ENCODE measurements around the gene MCAT.

Gene MCAT

DNA sequence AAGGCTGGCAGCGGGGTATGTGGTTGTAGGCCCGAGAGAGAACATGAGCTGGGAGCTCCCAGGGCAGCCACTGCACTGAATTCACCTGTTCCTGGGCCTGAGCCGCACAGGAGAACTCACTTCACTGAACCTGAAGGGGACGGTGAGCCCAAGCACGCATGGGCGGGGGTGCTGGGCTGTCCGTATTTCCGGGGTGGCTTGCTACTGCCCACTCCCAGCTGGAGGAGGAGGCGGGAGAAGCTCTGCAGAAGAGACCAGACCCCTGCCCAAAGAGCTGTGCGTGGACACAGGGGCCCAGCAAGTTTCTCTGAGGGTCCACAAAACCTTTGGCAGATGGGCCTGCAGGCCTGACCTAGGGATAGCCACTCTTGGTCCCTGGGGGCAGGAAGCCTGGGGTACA lies 38.9 kb upstream of the MCAT start:
- Histone ChIP-seq H3K36me3 (ENCODE audit: control insufficient read depth in 5 of 5, insufficient read depth in 5 of 5, low read length in 5 of 5) (peaks cover 0 to 41% (median 23%) of the 10 kb centered on the region in 5 donors), H3K9ac (ENCODE audit: low read length in 5 of 5) (no peak overlapping the region), H3K27me3 (ENCODE audit: control insufficient read depth in 5 of 5, insufficient read depth in 4 of 5, low read length in 5 of 5) (no peaks in the 10 kb centered on the region), H3K27ac (ENCODE audit: low read depth, low read length) (no peak overlapping the region), H3K9me3 (ENCODE audit: control insufficient read depth in 5 of 5, low read length in 5 of 5) (no peaks in the 10 kb centered on the region), H3K4me1 (ENCODE audit: control insufficient read depth in 5 of 5, insufficient read depth in 5 of 5, low read length in 5 of 5) (peaks cover 4 to 23% (median 19%) of the 10 kb centered on the region in 5 donors), H3K4me3 (ENCODE audit: low read depth in 1 of 5, low read length in 5 of 5) (no peak overlapping the region)

DNA sequence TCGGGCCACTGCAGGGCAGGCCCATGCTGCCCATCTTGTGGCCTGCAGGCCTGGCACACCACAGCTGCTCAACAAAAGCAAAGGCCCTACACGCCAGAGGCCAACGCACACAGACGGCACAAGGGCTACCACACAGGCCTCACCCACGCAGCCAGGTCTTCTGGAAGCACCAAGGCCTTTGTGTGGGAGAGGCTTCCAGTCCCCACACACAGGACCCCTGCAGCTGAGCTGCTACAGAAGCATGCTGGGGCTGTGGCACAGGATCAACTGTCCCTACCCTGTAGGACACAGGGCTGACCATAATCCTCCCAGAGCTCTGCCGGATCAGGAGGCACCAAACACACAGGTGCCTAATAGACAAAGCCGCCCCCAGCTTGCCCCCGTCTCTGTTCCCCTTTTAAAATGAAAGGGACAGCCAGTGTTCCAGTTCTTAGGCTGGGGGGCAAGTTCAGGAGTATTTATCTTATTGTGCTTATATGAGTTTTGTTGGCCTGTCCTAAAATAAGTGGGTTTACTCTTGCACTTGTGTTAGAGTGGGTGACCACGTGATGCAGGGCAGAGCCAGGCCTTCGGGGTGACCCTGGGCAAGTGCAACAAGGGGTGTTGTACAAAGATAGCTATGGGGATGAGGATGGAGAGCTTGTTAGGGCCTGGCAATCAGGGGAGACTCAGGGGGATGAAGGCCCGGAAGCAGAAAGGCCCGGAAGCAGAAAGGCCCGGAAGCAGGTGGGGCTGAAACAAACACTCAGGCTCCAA lies 38.3 kb upstream of the MCAT start:
- Histone ChIP-seq H3K27ac (ENCODE audit: low read depth, low read length) (no peak overlapping the region), H3K4me1 (ENCODE audit: control insufficient read depth in 5 of 5, insufficient read depth in 5 of 5, low read length in 5 of 5) (peaks cover 4 to 20% (median 19%) of the 10 kb centered on the region in 5 donors), H3K36me3 (ENCODE audit: control insufficient read depth in 5 of 5, insufficient read depth in 5 of 5, low read length in 5 of 5) (peaks cover 0 to 43% (median 25%) of the 10 kb centered on the region in 5 donors), H3K27me3 (ENCODE audit: control insufficient read depth in 5 of 5, insufficient read depth in 4 of 5, low read length in 5 of 5) (no peaks in the 10 kb centered on the region), H3K4me3 (ENCODE audit: low read depth in 1 of 5, low read length in 5 of 5) (no peak overlapping the region), H3K9me3 (ENCODE audit: control insufficient read depth in 5 of 5, low read length in 5 of 5) (no peaks in the 10 kb centered on the region), H3K9ac (ENCODE audit: low read length in 5 of 5) (no peak overlapping the region)

- Histone ChIP-seq H3K4me1 (ENCODE audit: control insufficient read depth in 5 of 5, insufficient read depth in 5 of 5, low read length in 5 of 5) (peaks cover 2 to 15% (median 12%) of the 10 kb centered on the region in 5 donors), H3K36me3 (ENCODE audit: control insufficient read depth in 5 of 5, insufficient read depth in 5 of 5, low read length in 5 of 5) (peaks cover 0 to 47% (median 28%) of the 10 kb centered on the region in 5 donors), H3K4me3 (ENCODE audit: low read depth in 1 of 5, low read length in 5 of 5) (no peak overlapping the region), H3K9ac (ENCODE audit: low read length in 5 of 5) (no peak overlapping the region), H3K9me3 (ENCODE audit: control insufficient read depth in 5 of 5, low read length in 5 of 5) (no peaks in the 10 kb centered on the region), H3K27ac (ENCODE audit: low read depth, low read length) (no peak overlapping the region), H3K27me3 (ENCODE audit: control insufficient read depth in 5 of 5, insufficient read depth in 4 of 5, low read length in 5 of 5) (no peaks in the 10 kb centered on the region)
These were observed 37.5 kb upstream of the MCAT start for GRCh38 chr22:43180670-43181069.

DNA sequence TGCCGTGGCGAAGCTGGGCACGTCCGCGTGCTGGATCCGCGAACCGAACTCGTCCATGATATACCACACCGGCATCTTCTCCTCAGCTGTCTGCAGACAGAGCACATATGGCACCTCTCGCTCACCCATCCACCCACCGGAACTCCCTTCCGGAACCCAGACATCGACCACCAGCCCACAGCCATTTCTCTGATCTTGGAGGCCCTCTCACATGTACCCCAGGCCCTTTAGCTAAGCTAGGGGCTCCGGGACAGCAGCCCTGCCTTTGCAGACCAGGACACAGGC lies 36.7 kb upstream of the MCAT start:
- peaks cover 0 to 54% (median 31%) of the 10 kb centered on the region in 5 donors for H3K36me3 ChIP-seq (ENCODE audit: control insufficient read depth in 5 of 5, insufficient read depth in 5 of 5, low read length in 5 of 5)
- H3K27me3 ChIP-seq (ENCODE audit: control insufficient read depth in 5 of 5, insufficient read depth in 4 of 5, low read length in 5 of 5): no peaks in the 10 kb centered on the region
- H3K4me1 ChIP-seq (ENCODE audit: control insufficient read depth in 5 of 5, insufficient read depth in 5 of 5, low read length in 5 of 5): peaks cover 0 to 10% (median 6%) of the 10 kb centered on the region in 5 donors
- no peaks in the 10 kb centered on the region for H3K9me3 ChIP-seq (ENCODE audit: control insufficient read depth in 5 of 5, low read length in 5 of 5)
- H3K9ac ChIP-seq (ENCODE audit: low read length in 5 of 5): no peak overlapping the region
- no peak overlapping the region for H3K27ac ChIP-seq (ENCODE audit: low read depth, low read length)
- no peak overlapping the region for H3K4me3 ChIP-seq (ENCODE audit: low read depth in 1 of 5, low read length in 5 of 5)

DNA sequence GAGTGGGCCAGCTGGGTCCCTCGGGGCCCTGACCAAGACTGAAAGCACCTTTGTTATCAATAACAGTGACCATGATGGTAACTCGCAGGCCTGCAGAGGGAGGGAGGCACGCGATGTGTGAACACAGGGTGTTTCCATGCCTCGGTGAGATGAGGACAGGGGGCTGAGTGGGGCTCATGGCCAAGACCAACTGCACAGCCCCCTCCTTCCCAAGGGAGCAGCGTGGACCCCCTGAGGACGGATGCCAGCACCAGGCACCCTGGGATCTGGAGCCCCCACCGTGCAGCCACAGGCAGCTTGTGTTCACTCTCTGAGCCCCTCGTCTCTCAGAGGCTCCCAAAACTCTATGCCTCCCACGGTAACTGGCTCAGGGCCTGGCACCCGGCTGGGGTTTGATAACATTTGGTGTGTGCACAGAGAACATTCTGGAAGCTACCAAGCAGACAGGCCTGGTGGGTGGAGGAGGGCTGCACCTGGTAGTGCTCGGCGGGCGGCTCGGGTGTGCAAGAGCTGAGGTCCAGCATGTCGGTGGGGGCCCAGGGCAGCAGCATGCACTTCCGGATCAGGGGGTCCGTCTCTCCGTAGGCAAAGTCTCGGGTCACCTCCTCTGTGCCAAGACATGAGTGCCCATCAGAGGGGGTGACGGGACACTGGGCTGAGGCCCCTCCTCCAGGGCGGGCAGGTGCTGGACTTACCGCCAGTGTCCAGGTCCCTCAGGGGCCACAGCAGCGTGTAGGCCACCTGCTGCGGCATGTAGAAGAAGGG lies 36.1 kb upstream of the MCAT start:
- no peak overlapping the region for H3K9ac ChIP-seq (ENCODE audit: low read length in 5 of 5)
- no peaks in the 10 kb centered on the region for H3K9me3 ChIP-seq (ENCODE audit: control insufficient read depth in 5 of 5, low read length in 5 of 5)
- peaks cover 0 to 60% (median 36%) of the 10 kb centered on the region in 5 donors for H3K36me3 ChIP-seq (ENCODE audit: control insufficient read depth in 5 of 5, insufficient read depth in 5 of 5, low read length in 5 of 5)
- H3K27ac ChIP-seq (ENCODE audit: low read depth, low read length): no peak overlapping the region
- H3K4me3 ChIP-seq (ENCODE audit: low read depth in 1 of 5, low read length in 5 of 5): no peak overlapping the region
- no peaks in the 10 kb centered on the region for H3K27me3 ChIP-seq (ENCODE audit: control insufficient read depth in 5 of 5, insufficient read depth in 4 of 5, low read length in 5 of 5)
- H3K4me1 ChIP-seq (ENCODE audit: control insufficient read depth in 5 of 5, insufficient read depth in 5 of 5, low read length in 5 of 5): peaks cover 0 to 6% (median 1%) of the 10 kb centered on the region in 5 donors

DNA sequence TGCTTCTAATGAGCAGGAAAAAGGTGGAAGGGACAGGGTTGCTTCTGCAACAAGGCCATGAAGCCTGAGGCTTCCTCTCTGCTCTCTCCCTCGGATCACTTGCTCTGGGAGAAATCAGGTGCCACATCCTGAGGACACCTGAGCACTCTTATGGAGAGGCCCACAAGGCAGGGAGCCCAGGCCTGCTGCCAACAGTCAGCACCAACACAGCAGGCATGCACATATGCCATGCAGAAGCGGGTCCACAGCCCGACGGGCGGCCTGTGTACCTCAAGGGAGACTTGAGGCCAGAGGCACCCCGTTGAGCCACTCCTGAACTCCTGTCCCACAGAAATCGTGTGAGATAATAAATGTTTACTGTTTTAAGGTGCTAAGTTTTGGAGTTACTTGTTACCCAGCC lies 34.3 kb upstream of the MCAT start:
- H3K36me3 ChIP-seq (ENCODE audit: control insufficient read depth in 5 of 5, insufficient read depth in 5 of 5, low read length in 5 of 5): peaks cover 0 to 72% (median 47%) of the 10 kb centered on the region in 5 donors
- H3K27me3 ChIP-seq (ENCODE audit: control insufficient read depth in 5 of 5, insufficient read depth in 4 of 5, low read length in 5 of 5): no peaks in the 10 kb centered on the region
- no peak overlapping the region for H3K9ac ChIP-seq (ENCODE audit: low read length in 5 of 5)
- H3K27ac ChIP-seq (ENCODE audit: low read depth, low read length): no peak overlapping the region
- peaks cover 0 to 4% (median 0%) of the 10 kb centered on the region in 5 donors for H3K4me1 ChIP-seq (ENCODE audit: control insufficient read depth in 5 of 5, insufficient read depth in 5 of 5, low read length in 5 of 5)
- H3K9me3 ChIP-seq (ENCODE audit: control insufficient read depth in 5 of 5, low read length in 5 of 5): no peaks in the 10 kb centered on the region
- H3K4me3 ChIP-seq (ENCODE audit: low read depth in 1 of 5, low read length in 5 of 5): no peak overlapping the region

- H3K9ac ChIP-seq (ENCODE audit: low read length in 5 of 5): no peak overlapping the region
- H3K9me3 ChIP-seq (ENCODE audit: control insufficient read depth in 5 of 5, low read length in 5 of 5): no peaks in the 10 kb centered on the region
- H3K27me3 ChIP-seq (ENCODE audit: control insufficient read depth in 5 of 5, insufficient read depth in 4 of 5, low read length in 5 of 5): no peaks in the 10 kb centered on the region
- no peak overlapping the region for H3K27ac ChIP-seq (ENCODE audit: low read depth, low read length)
- H3K4me1 ChIP-seq (ENCODE audit: control insufficient read depth in 5 of 5, insufficient read depth in 5 of 5, low read length in 5 of 5): peaks cover 0 to 7% (median 0%) of the 10 kb centered on the region in 5 donors
- no peak overlapping the region for H3K4me3 ChIP-seq (ENCODE audit: low read depth in 1 of 5, low read length in 5 of 5)
- peaks cover 0 to 82% (median 58%) of the 10 kb centered on the region in 5 donors for H3K36me3 ChIP-seq (ENCODE audit: control insufficient read depth in 5 of 5, insufficient read depth in 5 of 5, low read length in 5 of 5)
These were observed 32.9 kb upstream of the MCAT start for GRCh38 chr22:43176090-43176489.

GRCh38 chr22:43174941-43175531 lies 31.8 kb upstream of the MCAT start:
- H3K4me1 ChIP-seq (ENCODE audit: control insufficient read depth in 5 of 5, insufficient read depth in 5 of 5, low read length in 5 of 5): peaks cover 0 to 9% (median 2%) of the 10 kb centered on the region in 5 donors
- no peak overlapping the region for H3K9ac ChIP-seq (ENCODE audit: low read length in 5 of 5)
- H3K9me3 ChIP-seq (ENCODE audit: control insufficient read depth in 5 of 5, low read length in 5 of 5): no peaks in the 10 kb centered on the region
- H3K27ac ChIP-seq (ENCODE audit: low read depth, low read length): no peak overlapping the region
- peaks cover 0 to 82% (median 63%) of the 10 kb centered on the region in 5 donors for H3K36me3 ChIP-seq (ENCODE audit: control insufficient read depth in 5 of 5, insufficient read depth in 5 of 5, low read length in 5 of 5)
- no peaks in the 10 kb centered on the region for H3K27me3 ChIP-seq (ENCODE audit: control insufficient read depth in 5 of 5, insufficient read depth in 4 of 5, low read length in 5 of 5)
- H3K4me3 ChIP-seq (ENCODE audit: low read depth in 1 of 5, low read length in 5 of 5): no peak overlapping the region

GRCh38 chr22:43173976-43174720 lies 30.9 kb upstream of the MCAT start:
- Histone ChIP-seq H3K9me3 (ENCODE audit: control insufficient read depth in 5 of 5, low read length in 5 of 5) (no peaks in the 10 kb centered on the region), H3K27ac (ENCODE audit: low read depth, low read length) (no peak overlapping the region), H3K4me1 (ENCODE audit: control insufficient read depth in 5 of 5, insufficient read depth in 5 of 5, low read length in 5 of 5) (peaks cover 0 to 9% (median 2%) of the 10 kb centered on the region in 5 donors), H3K9ac (ENCODE audit: low read length in 5 of 5) (no peak overlapping the region), H3K36me3 (ENCODE audit: control insufficient read depth in 5 of 5, insufficient read depth in 5 of 5, low read length in 5 of 5) (peaks cover 0 to 82% (median 61%) of the 10 kb centered on the region in 5 donors), H3K27me3 (ENCODE audit: control insufficient read depth in 5 of 5, insufficient read depth in 4 of 5, low read length in 5 of 5) (no peaks in the 10 kb centered on the region), H3K4me3 (ENCODE audit: low read depth in 1 of 5, low read length in 5 of 5) (no peak overlapping the region)
